Right cardiac atrium (tissue), 5 donors: ENCODE data around the gene RHBG. TPM values are rescaled to one million over a fixed set of nuclear protein-coding genes. Genes with fewer than 3 reads are reported as not detected.

Source experiments
- ATAC-seq, 2 donors: fragments of 200-7000 bp; cut with Tn5 transposase; one replicate each; pipeline versions ENCODE4 v1.8.0 to v1.9.1; 2020; ENCODE audit warnings: moderate library complexity in 2 of 2, mild to moderate bottlenecking in 1 of 2
- DNase-seq, 3 donors: peaks; one replicate each; pipeline ENCODE4 v3.0.0-alpha.2; 2020
- H3K27ac ChIP-seq: one replicate; pipeline ENCODE4 v1.5.1; 2013; ENCODE audit warnings: mild to moderate bottlenecking, low read length, control low read depth, moderate library complexity
- H3K27me3 ChIP-seq: one replicate; pipeline ENCODE4 v1.6.1; 2013; ENCODE audit not compliant: control insufficient read depth, insufficient read depth
- H3K4me1 ChIP-seq: one replicate; pipeline ENCODE4 v1.6.1; 2013; ENCODE audit warnings: low read length; ENCODE audit not compliant: control insufficient read depth, insufficient read depth
- H3K4me3 ChIP-seq: one replicate; pipeline ENCODE4 v1.5.1; 2013; ENCODE audit warnings: low read length, control low read depth
- H3K9me3 ChIP-seq: one replicate; pipeline ENCODE4 v1.6.1; 2013; ENCODE audit warnings: low read length; ENCODE audit not compliant: control insufficient read depth
- WGBS: extraction: QIAGEN DNeasy Blood & Tissue Kit; methylation state at CpG from one replicate; pipeline ENCODE4 v1.1.7; 2013; 5-methylcytosine and 5-hydroxymethylcytosine counted together
- intact Hi-C, 4 donors: fragments of 100-400 bp; cut with DNase I; formaldehyde crosslinking; loops; one replicate each; pipeline versions ENCODE4 v1.11.0 to v1.14.0; 2022 to 2023
- microRNA-seq, 2 donors: library from miRNA; unstranded; fragments of <30 nt; microRNA quantifications; one replicate each; pipeline ENCODE4 v1.2.0, GENCODE V29; 2020 to 2021
- polyA plus RNA-seq: library from polyadenylated mRNA; stranded (reverse); fragments of 200-250 nt; gene quantifications from one replicate; pipeline ENCODE4 v1.2.3, GENCODE V29; 2013
- total RNA-seq, 4 donors: library from RNA; stranded (reverse); fragmentation: NEBNext Ultra II Directional; extraction: Animal tissue kit (Norgen Biotek cat#: 25700); gene quantifications; one replicate each; pipeline ENCODE4 v1.2.1, GENCODE V29; 2021
- donor health status: healthy with polysubstance abuse.
- donor health status: DM: no; HTN: yes; CAD: no.
- donor health status: DM: no; HTN: no; CAD: no.
- donor health status: DM: no; HTN: yes; CAD: no; lungs with severe emphysema.
- donor health status: DM: yes; HTN: yes; CAD: no.

Gene RHBG
- total and polyA plus RNA-seq, 5 donors = 0.20 TPM; not detected in 4

- H3K4me1 ChIP-seq = peaks cover 6% of the 10 kb centered on the region
- no peaks in the 10 kb centered on the region for H3K9me3 ChIP-seq
- H3K27ac ChIP-seq = no peak overlapping the region
- 58% methylated on average over 4 of the region's 4 CpGs for WGBS
- no peak for ATAC-seq
- no peak overlapping the region for H3K4me3 ChIP-seq
- intact Hi-C loops = no loop called here
- DNase-seq = no peak
- no peaks in the 10 kb centered on the region for H3K27me3 ChIP-seq
These were observed 62.4 kb downstream of the RHBG start for GRCh38 chr1:156431366-156431765.

- no peaks in the 10 kb centered on the region for H3K27me3 ChIP-seq
- DNase-seq (no peak), ATAC-seq (no peak)
- intact Hi-C loops = no loop called here
- WGBS = 28% methylated on average over 12 of the region's 12 CpGs
- no peak overlapping the region for H3K4me3 ChIP-seq
- no peaks in the 10 kb centered on the region for H3K9me3 ChIP-seq
- H3K4me1 ChIP-seq = peaks cover 7% of the 10 kb centered on the region
- H3K27ac ChIP-seq = no peak overlapping the region
These were observed 63.0 kb downstream of the RHBG start for GRCh38 chr1:156431769-156432668.

- Histone ChIP-seq H3K4me3 (no peak overlapping the region), H3K4me1 (peaks cover 7% of the 10 kb centered on the region), H3K27ac (no peak overlapping the region), H3K9me3 (no peaks in the 10 kb centered on the region), H3K27me3 (no peaks in the 10 kb centered on the region)
- DNase-seq (no peak), ATAC-seq (no peak)
- intact Hi-C loops = no loop called here
- WGBS = 21% methylated on average over 11 of the region's 11 CpGs
These were observed 63.6 kb downstream of the RHBG start for GRCh38 chr1:156432669-156433018.

DNA sequence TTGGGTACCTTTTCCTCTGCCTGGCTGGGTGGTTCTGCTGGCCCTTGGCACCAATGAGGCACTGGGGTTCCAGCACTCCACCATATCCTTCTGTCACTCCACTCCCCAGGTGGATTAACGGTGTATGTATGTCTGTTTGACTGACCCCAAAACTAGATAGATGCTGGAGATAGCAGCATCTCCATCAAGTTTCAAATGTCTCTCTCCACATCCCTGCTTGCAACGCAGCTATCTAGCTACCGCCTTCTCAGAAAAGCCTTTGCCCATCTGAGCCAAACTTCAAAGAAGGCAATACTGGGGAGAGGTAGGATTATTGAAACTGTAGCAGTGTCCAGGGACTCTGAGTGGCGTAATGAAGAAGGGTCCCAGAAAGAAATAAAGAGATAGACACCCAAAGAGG lies 64.0 kb downstream of the RHBG start:
- intact Hi-C loops = no loop called here
- Histone ChIP-seq H3K4me3 (no peak overlapping the region), H3K27ac (no peak overlapping the region), H3K4me1 (peaks cover 7% of the 10 kb centered on the region), H3K27me3 (no peaks in the 10 kb centered on the region), H3K9me3 (no peaks in the 10 kb centered on the region)
- WGBS = 39% methylated on average over 4 of the region's 4 CpGs
- DNase-seq (no peak), ATAC-seq (no peak)

- no peak overlapping the region for H3K27ac ChIP-seq
- no peaks in the 10 kb centered on the region for H3K27me3 ChIP-seq
- H3K4me1 ChIP-seq = peaks cover 7% of the 10 kb centered on the region
- no peaks in the 10 kb centered on the region for H3K9me3 ChIP-seq
- DNase-seq = no peak
- no peak for ATAC-seq
- 68% methylated on average over 1 of the region's 1 CpG for WGBS
- no peak overlapping the region for H3K4me3 ChIP-seq
- intact Hi-C loops = no loop called here
These were observed 64.6 kb downstream of the RHBG start for GRCh38 chr1:156433602-156434001.

Small RNA genes within 50 kb of the gene (microRNA-seq; reads per million reads assigned to microRNA genes)
- 0 reads per million in 2 donors for gene MIR9-1

Other genes with a start within 250 kb of the RHBG start
- 1 to 10 TPM; 2.3 to 3.4 (median 2.7) TPM for gene SEMA4A, start 215.6 kb upstream of the RHBG start, total RNA-seq
- 3.7 TPM for gene SEMA4A, start 215.6 kb upstream of the RHBG start, polyA plus RNA-seq
- 10 to 100 TPM; 14.2 to 21.5 (median 15.7) TPM for gene SLC25A44, start 175.1 kb upstream of the RHBG start, total RNA-seq
- gene SLC25A44, start 175.1 kb upstream of the RHBG start, polyA plus RNA-seq = 8.6 TPM
- gene PMF1, start 156.2 kb upstream of the RHBG start, total RNA-seq = 10 to 100 TPM; 55.3 to 62.9 (median 59.5) TPM
- 93.6 TPM for gene PMF1, start 156.2 kb upstream of the RHBG start, polyA plus RNA-seq
- gene BGLAP, start 127.0 kb upstream of the RHBG start, total RNA-seq = under 1 TPM in 3 of 4 donors, not detected in 1; 0.54 to 0.92 (median 0.66) TPM
- gene BGLAP, start 127.0 kb upstream of the RHBG start, polyA plus RNA-seq = 0.45 TPM
- 1 to 10 TPM in 2 of 4 donors, under 1 TPM in 2; 0.68 to 1.5 (median 0.95) TPM for gene PAQR6, start 121.2 kb upstream of the RHBG start, total RNA-seq
- gene PAQR6, start 121.2 kb upstream of the RHBG start, polyA plus RNA-seq = 1.3 TPM
- 10 to 100 TPM; 55.2 to 73.6 (median 62.2) TPM for gene SMG5, start 86.4 kb upstream of the RHBG start, total RNA-seq
- 55.3 TPM for gene SMG5, start 86.4 kb upstream of the RHBG start, polyA plus RNA-seq
- gene TMEM79, start 84.9 kb upstream of the RHBG start, total RNA-seq = 1 to 10 TPM in 3 of 4 donors, under 1 TPM in 1; 0.95 to 2.4 (median 1.9) TPM
- 1.9 TPM for gene TMEM79, start 84.9 kb upstream of the RHBG start, polyA plus RNA-seq
- 10 to 100 TPM; 19.8 to 28.4 (median 25.5) TPM for gene GLMP, start 73.5 kb upstream of the RHBG start, total RNA-seq
- 22.0 TPM for gene GLMP, start 73.5 kb upstream of the RHBG start, polyA plus RNA-seq
- not detected for gene VHLL, start 69.9 kb upstream of the RHBG start, total RNA-seq
- not detected for gene VHLL, start 69.9 kb upstream of the RHBG start, polyA plus RNA-seq
- gene CCT3, start 30.9 kb upstream of the RHBG start, total RNA-seq = 100 to 1,000 TPM; 126 to 151 (median 138) TPM
- gene CCT3, start 30.9 kb upstream of the RHBG start, polyA plus RNA-seq = 125 TPM
- not detected for gene TSACC, start 30.7 kb upstream of the RHBG start, total RNA-seq
- 0.38 TPM for gene TSACC, start 30.7 kb upstream of the RHBG start, polyA plus RNA-seq
- 10 to 100 TPM; 81.5 to 99.2 (median 89.6) TPM for gene MEF2D, start 131.6 kb downstream of the RHBG start, total RNA-seq
- gene MEF2D, start 131.6 kb downstream of the RHBG start, polyA plus RNA-seq = 53.0 TPM
- gene IQGAP3, start 203.4 kb downstream of the RHBG start, total RNA-seq = under 1 TPM; 0.06 to 0.86 (median 0.55) TPM
- 0.09 TPM for gene IQGAP3, start 203.4 kb downstream of the RHBG start, polyA plus RNA-seq
- not detected for gene TTC24, start 210.5 kb downstream of the RHBG start, total RNA-seq
- not detected for gene TTC24, start 210.5 kb downstream of the RHBG start, polyA plus RNA-seq
- 100 to 1,000 TPM in 1 of 4 donors, 10 to 100 TPM in 3; 95.0 to 111 (median 98.9) TPM for gene NAXE, start 222.6 kb downstream of the RHBG start, total RNA-seq
- 131 TPM for gene NAXE, start 222.6 kb downstream of the RHBG start, polyA plus RNA-seq
- 10 to 100 TPM; 13.4 to 21.6 (median 14.5) TPM for gene GPATCH4, start 232.3 kb downstream of the RHBG start, total RNA-seq
- gene GPATCH4, start 232.3 kb downstream of the RHBG start, polyA plus RNA-seq = 14.7 TPM